GM21381 (cell line): ENCODE data around the gene RASGEF1C.

Experiments used
- ATAC-seq: cut with Tn5 transposase; IDR thresholded peaks from one replicate; pipeline ENCODE4 v1.9.1; 2021; ENCODE audit warnings: mild to moderate bottlenecking, moderate library complexity; ENCODE audit not compliant: unreplicated experiment

RASGEF1C gene

GRCh38 chr5:180180421-180180820, 28.6 kb downstream of the RASGEF1C start:
- no peak for ATAC-seq

DNA sequence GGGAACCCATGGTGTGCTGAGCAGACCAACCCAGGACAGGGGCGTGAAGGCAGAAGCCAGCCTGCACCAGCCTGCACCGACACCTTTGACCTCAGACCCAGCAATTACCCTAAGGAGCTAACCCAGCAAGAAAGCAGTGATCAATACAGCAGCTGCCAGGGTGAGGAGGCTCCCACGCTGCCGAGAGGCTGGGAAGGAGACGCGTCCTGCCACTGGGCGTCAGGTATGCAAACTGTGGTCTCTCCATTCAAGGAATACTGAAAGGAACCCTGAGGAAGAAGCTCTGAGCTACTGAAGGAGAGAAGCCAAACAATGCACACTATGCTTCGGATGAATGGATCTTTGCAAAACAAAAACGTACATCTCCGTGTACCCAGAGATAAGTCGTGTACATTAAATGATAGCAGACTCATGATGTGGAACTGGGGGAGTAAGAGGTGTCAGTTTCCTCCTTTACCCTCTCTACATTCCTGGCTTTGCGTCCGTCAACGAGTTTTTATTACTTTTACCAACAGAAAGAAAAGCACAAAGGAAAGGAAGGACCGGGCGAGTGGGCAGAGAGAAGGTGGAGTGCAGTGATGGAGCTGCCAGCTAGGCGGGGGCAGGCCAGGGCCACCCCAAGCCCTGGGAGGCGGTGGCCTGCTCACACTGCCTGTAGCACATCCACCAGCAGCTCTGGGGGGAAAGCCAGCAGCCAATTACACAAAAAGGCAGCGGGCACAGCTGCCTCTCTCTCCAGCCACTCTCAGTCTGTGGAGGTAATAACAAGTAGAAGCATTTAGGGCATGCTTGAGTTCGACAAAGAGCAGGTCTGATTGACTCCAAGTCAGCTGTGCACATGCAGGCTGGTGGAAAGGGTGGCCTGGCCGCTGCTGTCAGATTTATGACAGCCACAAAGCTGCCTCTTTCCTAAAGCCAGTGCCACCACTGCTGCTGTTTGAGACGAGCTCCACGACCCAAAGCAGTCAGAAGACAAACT, 29.3 kb downstream of the RASGEF1C start:
- ATAC-seq = no peak

GRCh38 chr5:180178531-180179441, 30.2 kb downstream of the RASGEF1C start:
- ATAC-seq = no peak

DNA sequence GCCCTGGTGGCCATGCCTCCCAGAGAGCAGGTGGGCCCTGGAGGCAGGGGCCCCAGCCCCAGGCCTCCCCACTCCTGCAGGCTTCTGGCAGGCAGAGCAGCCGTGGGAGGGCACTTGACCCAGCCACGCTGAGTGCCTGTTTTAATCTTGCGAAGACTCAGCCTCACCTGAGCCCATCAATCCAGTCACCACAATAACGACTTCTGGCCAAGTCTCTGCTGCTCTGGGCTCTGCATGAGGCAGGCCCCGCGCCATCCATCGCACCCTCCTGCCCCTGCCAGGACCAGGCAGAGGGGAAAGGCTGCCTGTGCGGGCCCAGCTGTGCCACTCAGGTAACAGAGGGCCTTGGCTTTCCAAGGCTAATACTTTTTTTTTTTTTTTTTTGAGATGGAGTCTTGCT, 32.8 kb downstream of the RASGEF1C start:
- no peak for ATAC-seq

- ATAC-seq = no peak
Observed at GRCh38 chr5:180175015-180175431, 34.0 kb downstream of the RASGEF1C start.

GRCh38 chr5:180174587-180174972, 34.4 kb downstream of the RASGEF1C start:
- no peak for ATAC-seq

- no peak for ATAC-seq
Observed at GRCh38 chr5:180173875-180174586, 35.0 kb downstream of the RASGEF1C start.

- ATAC-seq = no peak
Observed at GRCh38 chr5:180173198-180173544, 35.8 kb downstream of the RASGEF1C start.

DNA sequence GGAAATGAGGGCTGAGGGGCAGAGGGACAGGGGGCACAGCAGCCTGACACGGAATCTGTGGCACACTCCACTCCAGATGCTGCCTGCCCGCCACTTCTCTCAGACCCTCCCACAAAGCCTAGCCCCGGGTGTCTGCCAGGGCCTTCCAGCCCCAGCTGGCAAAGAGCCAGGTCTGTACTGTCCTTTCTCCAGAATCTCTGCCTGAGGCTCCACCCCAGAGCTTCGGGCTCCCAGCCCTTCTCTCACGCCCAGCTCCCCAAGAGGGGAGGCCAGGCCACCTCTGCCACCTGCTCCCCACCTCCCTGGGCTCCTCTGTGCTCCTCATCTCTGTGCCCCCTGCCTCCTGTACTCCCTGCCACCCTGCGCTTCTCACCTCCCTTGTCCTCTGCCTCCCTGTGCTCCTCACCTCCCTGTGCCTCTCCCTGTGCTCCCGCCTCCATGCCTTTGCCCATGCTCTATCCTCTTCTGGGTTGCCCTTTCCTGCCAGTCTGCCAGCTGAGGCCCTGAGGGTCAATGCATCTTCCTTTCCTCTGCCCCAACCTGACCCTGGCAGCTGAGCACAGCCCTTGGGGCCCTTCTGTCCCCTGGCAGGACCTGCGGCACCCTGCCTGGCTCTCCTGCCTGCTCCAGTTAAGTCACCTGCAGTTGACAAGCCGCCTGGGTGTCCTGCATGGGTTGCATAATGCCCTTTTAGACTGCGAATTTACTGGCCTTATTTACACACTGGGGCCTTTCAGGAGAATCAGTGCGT, 36.4 kb downstream of the RASGEF1C start:
- no peak for ATAC-seq

DNA sequence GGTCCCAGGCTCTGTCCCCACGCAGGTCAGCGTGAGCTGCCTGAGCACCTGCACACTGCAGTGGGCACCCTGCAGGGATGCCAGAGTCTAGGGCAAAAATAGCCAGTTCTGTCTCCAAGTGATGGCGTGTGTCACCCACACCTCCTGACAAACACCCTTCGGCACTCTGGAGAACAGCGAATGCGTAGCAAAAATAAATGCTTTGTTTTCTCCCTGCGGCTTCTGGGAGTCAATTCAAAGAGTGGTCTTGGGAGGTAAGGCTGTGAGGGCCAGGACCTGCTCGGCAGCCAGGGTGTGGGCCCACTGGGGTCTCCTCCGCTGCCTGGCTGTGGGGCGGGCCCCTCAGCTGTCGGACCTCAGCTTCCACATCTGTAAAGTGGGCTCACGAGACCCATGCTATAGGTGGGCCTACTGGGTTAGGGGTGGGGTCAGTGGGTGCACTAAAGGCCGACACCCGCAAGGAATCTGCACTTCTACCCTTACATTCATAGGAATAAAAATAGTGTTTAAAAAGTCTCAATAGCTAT, 37.4 kb downstream of the RASGEF1C start:
- no peak for ATAC-seq

- ATAC-seq = no peak
Observed at GRCh38 chr5:180170810-180171567, 38.0 kb downstream of the RASGEF1C start.

GRCh38 chr5:180170106-180170809, 38.8 kb downstream of the RASGEF1C start:
- no peak for ATAC-seq

DNA sequence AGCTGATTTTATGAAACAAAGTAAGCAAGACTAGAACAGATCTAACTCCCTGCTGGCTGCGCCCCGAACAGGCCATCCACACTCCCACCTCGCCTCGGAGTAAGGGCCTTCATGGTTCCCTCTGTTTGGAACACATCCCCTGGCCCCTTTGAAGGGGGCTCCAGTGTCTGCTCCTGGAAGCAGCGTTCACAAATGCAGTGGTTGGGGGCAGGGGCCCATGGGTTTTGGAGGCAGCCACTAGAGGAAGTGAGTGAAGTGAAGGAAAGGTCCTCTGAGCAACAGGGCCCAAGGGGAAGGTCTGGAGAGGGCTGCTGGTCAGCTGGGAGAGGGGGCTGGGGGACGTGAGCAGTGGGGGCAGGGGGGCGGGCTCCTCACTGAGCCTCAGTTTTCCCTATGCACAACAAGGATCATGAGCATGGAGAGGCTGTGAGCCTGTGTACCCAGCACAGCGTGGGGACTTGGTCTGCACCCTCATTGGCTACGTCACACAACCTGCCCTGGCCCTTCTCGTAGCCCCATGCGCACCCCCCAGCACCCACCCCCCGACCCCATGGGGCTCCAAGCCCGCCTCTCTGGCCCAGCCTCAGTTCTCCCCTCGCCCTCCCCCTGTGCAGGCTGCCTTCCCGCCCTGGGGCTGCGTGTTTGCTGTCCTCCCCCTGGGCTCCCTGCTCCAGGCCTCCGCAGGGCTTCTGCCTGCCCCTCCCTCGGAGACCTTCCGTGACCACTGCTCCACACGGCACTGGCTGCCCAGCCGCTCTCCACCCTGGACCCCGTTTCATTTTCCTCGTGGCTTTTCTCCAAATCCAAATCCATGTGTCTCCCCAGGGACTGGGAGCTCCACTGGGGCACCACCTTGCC, 39.5 kb downstream of the RASGEF1C start:
- ATAC-seq = no peak

GRCh38 chr5:180168758-180169157, 40.3 kb downstream of the RASGEF1C start:
- ATAC-seq = no peak

GRCh38 chr5:180166176-180166575, 42.8 kb downstream of the RASGEF1C start:
- ATAC-seq = no peak

- ATAC-seq = no peak
Observed at GRCh38 chr5:180162304-180162661, 46.7 kb downstream of the RASGEF1C start.

- no peak for ATAC-seq
Observed at GRCh38 chr5:180161420-180162303, 47.3 kb downstream of the RASGEF1C start.
